PFSK-1 (cell line): ENCODE results near the gene NMNAT3.

Experiments
- FOXP2 ChIP-seq: optimal IDR thresholded peaks from 2 replicates; pipeline ENCODE3; 2011; ENCODE audit warnings: borderline replicate concordance, control low read depth, inconsistent platforms; ENCODE audit not compliant: insufficient read depth; ENCODE audit errors: extremely low read length, extremely low read depth
- POLR2AphosphoS5 ChIP-seq: IDR thresholded peaks from 2 replicates; pipeline ENCODE4 v1.6.1; 2012; ENCODE audit warnings: low read depth, mild to moderate bottlenecking, control low read depth, low read length, moderate library complexity
- REST ChIP-seq, 2 experiments: IDR thresholded peaks; 2 replicates each; pipeline versions ENCODE4 v1.6.1 to v1.8.0; 2011 to 2012; ENCODE audit warnings: low read depth in 2 of 2, low read length in 2 of 2, control low read depth in 1 of 2, inconsistent platforms in 1 of 2, mild to moderate bottlenecking in 1 of 2, moderate library complexity in 1 of 2; ENCODE audit not compliant: insufficient read depth in 1 of 2
- SIN3A ChIP-seq: IDR thresholded peaks from 2 replicates; pipeline ENCODE4 v1.6.1; 2012; ENCODE audit warnings: mild to moderate bottlenecking, low read length, moderate library complexity, borderline replicate concordance; ENCODE audit not compliant: insufficient read depth
- TAF1 ChIP-seq: IDR thresholded peaks from 2 replicates; pipeline ENCODE4 v1.6.1; 2012; ENCODE audit warnings: low read length, control low read depth, borderline replicate concordance; ENCODE audit not compliant: insufficient read depth

NMNAT3 gene

DNA sequence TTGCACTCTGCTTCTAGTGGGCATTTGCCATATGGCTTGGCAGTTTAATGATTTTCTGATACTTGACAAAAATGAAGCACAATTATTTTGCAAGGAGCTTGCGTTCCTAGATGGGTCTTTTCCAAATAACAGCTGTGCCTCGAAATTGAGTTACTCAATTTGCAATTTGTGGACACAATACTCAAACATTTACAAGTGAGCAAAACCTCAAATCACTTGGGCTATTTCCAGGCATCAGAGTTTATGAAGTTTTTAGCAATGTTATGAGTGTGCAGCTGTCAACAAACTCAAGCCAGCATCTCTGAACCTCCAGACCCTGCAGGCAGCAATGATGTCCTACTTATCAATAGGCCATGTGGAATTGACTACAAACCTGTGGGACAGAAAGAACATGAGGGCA lies 41.3 kb downstream of the NMNAT3 start:
- no peak for TF ChIP-seq REST (IDR thresholded peaks at IDR 0.05; ENCODE audit: insufficient read depth in 1 of 2, low read depth in 2 of 2, low read length in 2 of 2)
- no peak for TF ChIP-seq POLR2AphosphoS5
- no peak for TF ChIP-seq TAF1
- TF ChIP-seq SIN3A, result no peak
- TF ChIP-seq FOXP2, result no peak

DNA sequence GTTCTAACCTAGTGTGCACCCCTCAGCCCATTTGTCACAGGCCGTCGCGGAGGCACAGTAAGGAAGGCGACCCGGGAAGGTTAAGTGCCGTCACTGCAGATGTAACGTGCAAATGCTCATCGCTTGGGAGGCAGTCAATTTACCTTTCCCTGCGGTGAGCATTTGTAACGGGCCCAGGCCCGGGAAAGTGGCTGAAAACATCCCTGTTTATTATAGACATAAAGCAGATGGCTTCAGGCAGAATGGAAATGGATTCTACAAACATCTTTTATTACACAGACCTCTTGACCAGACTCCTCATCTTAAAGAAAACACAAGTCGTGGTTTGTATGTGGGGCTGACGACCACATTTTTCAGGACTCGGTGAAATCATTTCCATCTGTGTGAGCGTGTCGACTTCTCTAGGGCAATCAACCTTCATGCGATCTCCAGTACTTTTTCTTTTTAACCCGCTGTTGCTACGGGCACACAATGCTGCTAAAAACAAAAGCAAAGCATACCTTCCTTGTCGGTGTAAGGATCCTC lies 43.6 kb downstream of the NMNAT3 start:
- TF ChIP-seq FOXP2 (no peak), TAF1 (no peak), REST (IDR thresholded peaks at IDR 0.05; ENCODE audit: insufficient read depth in 1 of 2, low read depth in 2 of 2, low read length in 2 of 2) (no peak), SIN3A (no peak), POLR2AphosphoS5 (no peak)

DNA sequence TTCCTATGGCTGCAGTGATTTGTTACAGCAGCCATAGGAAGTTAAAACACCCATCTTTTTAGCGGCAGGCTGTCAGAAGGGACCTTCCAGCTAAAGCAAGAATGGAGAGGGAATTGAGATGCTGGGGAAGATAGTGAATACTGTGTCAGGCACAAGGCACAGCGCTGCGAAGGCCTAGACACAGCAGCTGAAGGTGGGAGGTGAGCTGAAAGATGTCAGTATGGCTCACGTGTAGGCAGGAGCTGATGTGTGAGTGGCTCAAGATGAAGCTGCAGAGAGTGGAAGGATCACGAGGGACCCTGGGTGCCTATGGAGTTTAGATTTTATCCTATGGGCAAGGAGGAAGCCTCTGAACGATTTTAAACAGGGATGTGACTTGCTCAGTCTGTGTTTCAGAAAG lies 44.3 kb downstream of the NMNAT3 start:
- no peak for TF ChIP-seq REST (IDR thresholded peaks at IDR 0.05; ENCODE audit: insufficient read depth in 1 of 2, low read depth in 2 of 2, low read length in 2 of 2)
- no peak for TF ChIP-seq FOXP2
- TF ChIP-seq POLR2AphosphoS5, result no peak
- no peak for TF ChIP-seq SIN3A
- no peak for TF ChIP-seq TAF1

GRCh38 chr3:139630542-139630941 lies 47.2 kb downstream of the NMNAT3 start:
- no peak for TF ChIP-seq REST (IDR thresholded peaks at IDR 0.05; ENCODE audit: insufficient read depth in 1 of 2, low read depth in 2 of 2, low read length in 2 of 2)

GRCh38 chr3:139629033-139629432 lies 48.7 kb downstream of the NMNAT3 start:
- TF ChIP-seq FOXP2 (no peak), SIN3A (no peak), REST (IDR thresholded peaks at IDR 0.05; ENCODE audit: insufficient read depth in 1 of 2, low read depth in 2 of 2, low read length in 2 of 2) (no peak)
